ENCODE measurements around the gene LRRC15.

- TF ChIP-seq CTCF (IDR thresholded peaks at IDR 0.05; ENCODE audit: insufficient read depth, low read length, poor library complexity, severe bottlenecking) (no peak), EZH2phosphoT487 (conservative IDR thresholded peaks at IDR 0.05; ENCODE audit: low read length) (no peak)
Measured at GRCh38 chr3:194313560-194314387, 55.8 kb downstream of the LRRC15 start.
